ENCODE data around the gene FOXP1.
"Not testable (repeated sequence)": the region's sequence is repeated elsewhere in the genome, so short reads cannot be mapped to it uniquely, and the experiment has no call there.

Gene FOXP1

DNA sequence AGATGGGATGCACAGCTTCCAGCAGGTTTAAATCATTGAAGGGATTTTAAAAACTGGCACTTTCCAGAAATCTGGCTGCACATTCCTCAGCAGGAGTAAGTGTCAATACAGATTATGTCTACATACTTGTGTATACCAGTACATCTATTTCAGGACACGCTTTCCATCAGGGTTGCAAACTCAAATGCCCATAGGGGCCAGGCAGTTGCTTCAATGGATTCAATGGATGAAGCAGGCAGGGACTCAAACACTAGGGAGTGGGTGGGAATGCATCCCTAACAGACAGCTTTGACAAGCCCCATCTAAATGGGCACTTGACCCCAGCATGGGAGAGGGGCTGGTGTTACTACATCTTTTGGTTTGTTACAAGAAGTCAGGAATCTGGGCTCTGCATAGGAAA lies 136.8 kb downstream of the FOXP1 start:
- DNase-seq, result no peak

DNA sequence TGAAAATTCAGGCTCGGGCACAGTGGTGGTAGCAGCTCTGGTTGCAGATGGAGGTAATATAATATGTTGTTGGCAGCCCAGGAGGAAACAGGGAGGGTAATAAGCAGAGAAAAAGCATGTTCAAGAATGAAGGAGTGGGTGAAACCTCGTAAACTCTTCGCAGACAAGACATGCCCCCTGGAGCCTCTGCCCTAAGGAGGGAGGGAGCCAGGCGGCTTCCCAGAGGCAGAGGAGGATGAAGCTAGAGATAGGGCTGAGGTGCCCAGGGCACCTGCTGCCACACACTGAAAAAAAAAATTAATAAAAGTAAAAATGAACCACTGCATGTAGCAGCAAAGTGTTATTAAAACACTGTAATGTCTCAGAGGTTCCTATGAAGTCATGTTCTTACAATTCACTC lies 137.3 kb downstream of the FOXP1 start:
- no peak for DNase-seq

DNA sequence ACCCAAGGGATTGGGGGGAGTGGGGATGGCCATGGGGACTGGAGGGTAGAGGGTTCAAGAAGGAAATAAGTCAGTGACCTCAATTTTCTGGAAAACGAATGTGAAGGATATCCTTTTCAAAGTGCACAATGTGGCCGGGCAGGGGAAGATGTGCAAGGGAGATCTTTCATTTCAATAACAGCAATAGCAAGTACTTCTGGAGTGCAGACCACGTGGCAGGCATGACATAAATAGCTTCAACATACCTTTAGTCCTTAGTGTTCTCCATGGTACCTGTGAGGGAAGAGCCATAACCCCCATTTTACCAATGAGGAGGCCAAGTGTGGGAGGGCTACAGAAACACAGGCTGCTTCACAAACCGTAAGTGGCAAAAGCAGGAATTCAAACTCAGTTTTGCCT lies 138.7 kb downstream of the FOXP1 start:
- DNase-seq, result no peak

DNA sequence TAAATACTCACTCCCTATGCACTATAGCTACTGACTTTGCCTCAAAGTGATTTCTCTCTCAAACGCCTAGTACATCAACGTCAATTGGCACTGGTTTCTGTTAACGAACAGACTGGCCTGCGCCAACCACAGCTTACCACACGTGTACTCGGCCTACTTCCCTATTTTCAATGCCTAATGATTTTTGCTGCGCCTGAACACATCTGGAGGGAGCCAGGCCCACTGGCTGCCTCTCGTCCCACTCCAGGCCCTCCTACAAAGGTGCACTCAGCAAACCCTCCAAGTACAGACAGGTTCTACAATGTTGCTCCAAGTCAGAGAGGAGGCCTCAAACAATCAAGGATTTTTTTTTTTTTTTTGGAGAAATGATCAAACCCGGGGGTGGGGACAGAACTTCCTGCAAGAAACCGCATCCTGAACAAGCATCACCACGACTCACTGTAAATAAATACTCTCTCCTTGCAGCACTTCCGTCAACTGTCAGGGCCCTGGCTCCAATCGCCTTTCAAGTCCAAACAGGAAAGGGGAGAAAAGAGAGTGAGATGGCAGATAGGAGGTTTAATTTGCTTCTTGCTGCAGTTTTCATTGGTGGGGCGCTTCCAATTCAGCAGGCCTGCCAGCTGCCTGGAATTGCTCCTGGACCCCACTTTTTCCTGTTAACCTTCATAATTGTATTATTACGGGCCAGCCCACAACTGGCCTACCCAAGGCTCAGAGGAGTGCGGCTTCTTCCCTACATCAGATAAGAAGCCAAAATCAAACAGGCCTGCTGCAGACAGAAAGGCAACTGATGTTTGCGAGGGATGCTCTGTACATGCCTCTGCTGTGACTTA lies 139.3 kb downstream of the FOXP1 start:
- peak; percentile 73 for DNase-seq

DNA sequence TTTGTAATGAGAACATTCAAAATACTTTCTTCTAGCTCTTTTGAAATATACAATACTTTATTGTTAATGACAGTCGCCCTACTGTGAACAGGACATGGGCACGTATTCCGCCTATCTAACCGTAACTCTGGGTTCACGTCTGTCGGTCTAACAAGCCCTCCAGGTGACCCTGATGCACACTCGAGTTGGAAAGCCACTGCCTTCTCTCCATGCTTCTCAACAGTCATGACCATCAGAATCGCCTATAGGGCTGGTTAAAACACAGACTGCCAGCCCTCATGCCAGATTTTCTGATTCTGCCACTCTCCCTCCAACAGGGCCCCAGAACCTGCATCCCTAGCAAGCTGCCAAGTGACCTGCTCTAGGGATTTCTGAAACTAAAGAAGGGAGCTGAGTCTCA lies 140.2 kb downstream of the FOXP1 start:
- DNase-seq, result no peak

DNA sequence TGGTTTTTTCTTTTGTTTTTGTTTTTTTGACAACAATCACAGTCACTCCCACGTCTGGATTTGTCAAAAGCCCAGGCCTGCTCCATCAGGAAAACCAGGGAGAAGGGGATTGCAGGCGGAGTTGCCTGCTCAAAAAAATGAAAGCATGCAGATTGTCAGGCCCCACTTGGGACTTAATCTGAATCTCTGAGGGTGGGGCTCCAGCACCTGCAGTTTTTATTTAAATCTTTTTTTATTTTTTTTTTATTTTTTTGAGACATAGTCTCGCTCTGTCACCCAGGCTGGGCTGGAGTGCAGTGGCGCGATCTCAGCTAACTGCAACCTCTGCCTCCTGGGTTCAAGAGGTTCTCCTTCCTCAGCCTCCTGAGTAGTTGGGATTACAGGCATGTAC lies 140.9 kb downstream of the FOXP1 start:
- no peak for DNase-seq

DNA sequence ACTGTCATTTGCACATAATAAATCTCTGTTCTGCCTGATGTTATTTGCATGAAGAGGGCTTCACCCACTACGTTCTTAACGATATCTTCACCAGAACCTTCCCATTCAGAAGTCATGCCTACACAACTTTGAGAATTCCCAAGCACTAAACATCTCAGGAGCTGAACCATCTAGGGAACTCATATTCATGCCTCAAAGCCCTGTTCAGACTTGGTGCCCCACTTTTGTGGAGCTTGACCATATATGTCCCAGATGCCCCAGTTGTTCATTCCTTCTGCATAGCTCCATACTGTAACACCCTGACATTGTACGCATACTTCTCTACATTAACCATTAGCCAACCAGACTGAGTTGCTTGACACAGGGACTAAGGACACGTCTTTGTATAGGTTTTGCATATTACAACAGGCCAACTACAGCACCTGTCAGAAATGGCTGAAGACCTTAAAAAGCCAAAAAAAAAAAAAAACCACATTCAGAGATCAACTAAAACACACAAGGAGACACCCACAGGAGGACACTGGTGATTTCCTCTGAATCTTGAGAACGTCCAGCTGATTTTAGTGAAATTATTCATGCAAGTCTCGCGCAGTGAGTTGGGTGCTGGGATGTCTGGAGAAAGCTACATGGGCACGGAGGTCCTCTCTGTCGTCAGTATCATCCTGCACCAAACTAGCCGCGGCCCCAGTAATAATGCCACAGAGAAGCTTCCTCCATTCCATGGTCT lies 141.4 kb downstream of the FOXP1 start:
- DNase-seq, result no peak

DNA sequence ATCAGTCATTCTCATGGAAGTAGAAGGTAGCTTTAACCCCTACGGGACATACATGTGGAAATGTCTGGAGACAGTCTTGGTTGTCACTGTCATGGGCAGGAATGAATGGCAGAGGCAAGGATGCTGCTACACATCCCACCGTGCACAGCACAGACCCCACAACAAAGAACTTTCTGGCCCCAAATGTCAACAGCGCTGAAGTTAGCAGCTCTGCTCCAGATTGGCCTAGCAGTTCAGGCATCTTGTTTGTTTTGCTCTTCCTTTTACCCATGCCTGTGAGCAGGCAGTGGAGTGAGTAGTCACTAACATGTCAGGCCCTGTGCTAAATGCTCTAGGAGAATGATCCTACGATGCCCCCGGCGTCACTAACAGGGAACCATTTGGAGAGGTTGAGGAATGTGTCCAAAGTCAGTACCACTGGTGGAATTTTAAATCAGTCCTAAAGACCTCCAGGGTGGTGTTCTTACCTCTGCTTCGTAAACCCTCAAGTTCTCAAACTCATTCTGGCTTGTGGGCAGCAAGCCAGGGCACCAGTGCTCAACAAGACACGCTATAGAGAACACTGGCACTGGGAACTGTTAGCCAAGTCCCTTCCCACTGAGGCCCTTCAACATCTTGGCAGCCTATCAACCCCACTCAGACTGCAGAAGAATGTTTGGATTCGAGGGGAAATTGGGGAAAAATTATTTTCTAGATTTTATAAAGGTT lies 142.2 kb downstream of the FOXP1 start:
- no peak for DNase-seq

DNA sequence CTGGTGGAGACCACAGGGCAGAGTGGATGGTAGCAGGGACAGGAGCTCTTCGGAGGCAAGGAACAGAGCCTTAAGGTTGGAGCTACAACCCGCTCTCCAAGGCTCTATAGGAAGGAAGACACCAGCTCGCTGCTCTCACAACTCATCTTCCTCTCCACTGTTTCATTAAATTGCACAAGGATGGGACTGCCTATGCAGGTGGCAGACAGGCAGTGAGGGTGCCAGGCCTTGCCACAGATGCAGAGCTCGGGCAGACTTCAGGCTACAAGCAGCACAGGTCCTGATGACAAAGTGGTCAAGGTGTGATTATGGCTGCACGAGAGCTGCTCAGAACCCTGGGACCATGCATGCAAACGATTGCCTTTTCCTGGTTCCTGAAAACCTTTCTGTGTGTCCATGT lies 144.6 kb downstream of the FOXP1 start:
- DNase-seq, result no peak

DNA sequence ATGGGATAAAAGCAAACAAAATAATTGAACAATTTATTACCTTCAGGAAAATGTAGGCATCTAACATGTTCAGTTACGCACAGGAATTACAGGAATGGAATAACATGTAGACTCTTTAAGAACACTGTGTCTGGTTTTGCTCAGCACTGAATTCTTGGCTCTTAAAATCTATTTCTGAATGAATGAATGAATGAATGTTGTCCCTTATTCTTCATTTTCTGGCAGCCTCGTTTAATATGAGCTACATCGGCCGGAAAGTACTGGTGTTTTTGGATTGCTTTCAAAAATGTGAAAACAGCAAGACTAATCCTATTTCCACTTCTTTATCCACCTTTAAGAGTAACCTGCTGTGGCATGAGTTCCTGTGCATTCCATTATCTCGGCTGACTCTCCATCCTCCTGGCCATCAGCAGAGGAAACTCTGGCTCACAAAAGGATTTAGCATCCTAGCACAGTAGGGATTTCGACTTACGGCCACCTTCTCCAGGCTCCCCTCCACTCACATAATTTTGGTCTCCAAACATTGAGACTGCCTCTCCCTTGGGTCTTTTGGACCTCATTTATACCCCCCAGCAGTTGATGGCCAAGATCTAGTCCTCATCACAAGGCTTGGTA lies 145.3 kb downstream of the FOXP1 start:
- no peak for DNase-seq

DNA sequence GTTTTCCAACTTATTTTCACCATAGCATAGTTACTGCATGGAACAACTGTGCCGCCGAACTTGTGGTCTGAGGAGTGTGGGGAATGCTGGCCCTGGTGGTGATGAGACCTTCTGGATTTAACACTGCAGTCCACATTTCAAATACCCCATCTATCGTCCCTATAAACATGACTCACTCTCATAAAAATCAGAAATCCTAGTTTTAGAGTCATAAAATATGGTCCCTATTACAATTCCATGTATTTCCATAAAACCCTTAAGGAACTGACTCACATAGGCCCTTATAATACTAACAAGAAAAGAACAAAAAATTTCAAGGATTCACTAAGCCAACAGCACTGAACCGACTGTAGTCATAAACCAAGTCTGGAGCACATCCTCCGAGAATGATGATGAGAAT lies 147.2 kb downstream of the FOXP1 start:
- no peak for DNase-seq

DNA sequence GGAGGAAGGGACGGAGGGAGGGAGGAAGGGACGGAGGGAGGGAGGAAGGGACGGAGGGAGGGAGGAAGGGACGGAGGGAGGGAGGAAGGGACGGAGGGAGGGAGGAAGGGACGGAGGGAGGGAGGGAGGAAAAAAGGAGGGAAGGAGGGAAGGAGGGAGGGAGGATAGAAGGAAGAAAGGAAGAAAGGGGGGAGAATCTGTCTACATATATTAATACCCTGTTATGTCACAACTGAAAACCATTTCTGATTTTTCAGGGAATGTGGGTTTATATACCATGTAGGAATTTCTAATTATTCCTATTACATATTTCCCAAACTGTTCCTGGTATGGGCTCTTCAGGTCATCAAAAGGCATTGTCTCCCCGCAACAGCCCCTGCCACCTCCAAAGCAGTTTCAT lies 147.7 kb downstream of the FOXP1 start:
- not testable (repeated sequence) for DNase-seq

DNA sequence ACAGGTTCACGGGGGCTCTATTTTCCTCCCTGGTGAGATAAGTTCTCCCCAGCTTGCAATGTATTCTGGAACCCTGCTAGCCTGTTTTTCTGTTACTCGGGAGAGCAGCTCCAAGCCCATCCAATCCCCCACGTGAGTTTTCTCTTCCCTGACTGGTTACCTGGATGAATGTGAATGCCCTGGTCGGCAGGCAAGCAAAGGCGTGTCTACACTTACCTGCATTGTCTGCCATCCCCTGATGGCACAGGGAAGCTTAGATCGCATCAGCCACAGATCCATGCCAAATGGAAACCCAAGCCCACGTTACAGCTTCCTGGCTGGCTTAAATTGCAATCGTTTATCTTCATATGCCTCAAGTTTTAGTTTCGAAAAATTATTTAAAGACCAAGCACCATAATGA lies 149.9 kb downstream of the FOXP1 start:
- no peak for DNase-seq

DNA sequence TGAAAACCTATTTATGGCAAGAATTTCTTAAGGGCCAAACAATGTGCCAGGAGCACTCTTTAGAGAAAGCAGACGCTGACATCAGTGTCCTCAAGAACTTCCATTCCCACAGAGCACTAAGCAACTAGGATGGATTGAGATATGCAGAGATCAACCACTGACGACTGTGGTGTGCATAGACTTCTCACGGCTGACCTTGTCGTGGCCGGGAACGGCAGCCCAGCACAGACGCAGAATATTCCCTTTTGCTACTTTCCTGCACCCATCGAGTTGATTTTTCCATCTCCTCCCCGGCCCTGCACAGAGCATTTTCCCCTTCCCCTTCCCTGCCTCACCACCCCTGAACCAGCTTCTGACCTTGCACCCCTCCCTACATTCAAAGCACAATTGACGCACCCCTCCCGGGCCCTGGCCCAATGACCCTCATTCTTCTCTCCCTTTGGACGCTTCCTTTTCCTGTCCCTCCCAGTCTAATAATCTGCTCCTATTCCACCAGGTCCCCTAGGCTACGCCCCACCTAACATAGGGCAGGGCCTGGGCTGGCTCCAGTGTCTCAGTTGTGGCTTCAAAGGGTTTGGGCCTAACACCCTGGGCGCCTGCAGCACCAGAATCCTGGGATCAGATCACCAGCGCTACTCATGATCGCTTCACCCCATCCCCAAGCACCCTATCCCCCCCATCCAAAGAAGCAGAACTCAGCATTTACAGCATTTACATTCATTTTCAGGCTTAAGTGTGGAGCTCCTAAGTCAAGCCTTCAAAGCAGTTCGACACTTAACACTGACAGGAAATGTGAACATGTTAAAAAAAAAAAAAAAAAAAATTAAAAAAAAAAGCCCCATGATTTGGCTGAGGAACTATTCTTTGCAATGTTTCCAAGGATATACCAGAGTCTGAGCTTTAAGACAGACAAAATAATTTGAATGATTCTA lies 151.2 kb downstream of the FOXP1 start:
- no peak for DNase-seq

DNA sequence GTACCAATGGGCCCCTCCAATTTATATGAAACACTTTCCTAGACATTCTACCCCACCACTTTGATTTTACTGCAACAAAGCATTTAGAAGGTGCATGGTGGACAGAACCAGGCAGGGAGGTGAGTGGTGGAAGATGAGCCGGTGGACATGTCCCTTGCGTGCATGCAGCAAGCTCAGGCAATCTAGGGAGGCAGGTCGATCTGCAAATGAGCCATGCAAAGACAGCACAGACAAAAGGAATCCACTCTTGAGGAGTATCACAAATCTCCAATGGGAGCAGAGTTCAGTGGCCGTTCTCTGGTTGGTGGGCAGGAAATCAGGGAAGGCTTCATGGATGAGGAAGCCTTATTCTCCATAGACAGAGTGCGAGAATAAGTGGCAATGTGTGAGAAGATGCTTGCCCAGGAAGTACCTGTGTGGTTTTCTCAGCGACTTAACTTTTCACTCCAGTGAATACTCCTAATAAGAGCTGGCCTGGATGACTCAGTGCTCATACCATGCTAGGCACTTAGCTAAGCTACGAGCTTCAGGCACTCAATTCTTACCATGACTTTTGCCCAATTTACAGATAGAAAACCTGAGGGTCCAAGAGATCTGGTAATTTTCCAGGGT lies 152.5 kb downstream of the FOXP1 start:
- DNase-seq, result no peak

DNA sequence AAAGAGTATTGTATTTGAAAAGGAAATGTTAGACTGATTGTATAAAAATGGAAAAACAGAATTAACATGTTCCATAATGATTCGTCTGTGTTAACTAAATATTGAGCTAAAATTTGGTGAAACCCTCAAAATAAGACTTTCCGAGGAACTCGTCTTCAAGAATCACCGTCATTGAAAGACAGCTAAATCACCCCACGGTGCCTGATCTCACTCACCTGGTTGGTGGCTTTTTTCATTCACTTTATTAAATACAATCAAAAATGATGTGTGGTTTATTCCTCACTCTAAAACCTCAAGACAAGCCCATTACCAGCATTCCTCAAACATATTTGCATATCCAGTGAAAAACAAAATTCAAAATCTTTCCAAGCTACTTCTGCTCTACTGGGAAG lies 153.9 kb downstream of the FOXP1 start:
- DNase-seq, result no peak

DNA sequence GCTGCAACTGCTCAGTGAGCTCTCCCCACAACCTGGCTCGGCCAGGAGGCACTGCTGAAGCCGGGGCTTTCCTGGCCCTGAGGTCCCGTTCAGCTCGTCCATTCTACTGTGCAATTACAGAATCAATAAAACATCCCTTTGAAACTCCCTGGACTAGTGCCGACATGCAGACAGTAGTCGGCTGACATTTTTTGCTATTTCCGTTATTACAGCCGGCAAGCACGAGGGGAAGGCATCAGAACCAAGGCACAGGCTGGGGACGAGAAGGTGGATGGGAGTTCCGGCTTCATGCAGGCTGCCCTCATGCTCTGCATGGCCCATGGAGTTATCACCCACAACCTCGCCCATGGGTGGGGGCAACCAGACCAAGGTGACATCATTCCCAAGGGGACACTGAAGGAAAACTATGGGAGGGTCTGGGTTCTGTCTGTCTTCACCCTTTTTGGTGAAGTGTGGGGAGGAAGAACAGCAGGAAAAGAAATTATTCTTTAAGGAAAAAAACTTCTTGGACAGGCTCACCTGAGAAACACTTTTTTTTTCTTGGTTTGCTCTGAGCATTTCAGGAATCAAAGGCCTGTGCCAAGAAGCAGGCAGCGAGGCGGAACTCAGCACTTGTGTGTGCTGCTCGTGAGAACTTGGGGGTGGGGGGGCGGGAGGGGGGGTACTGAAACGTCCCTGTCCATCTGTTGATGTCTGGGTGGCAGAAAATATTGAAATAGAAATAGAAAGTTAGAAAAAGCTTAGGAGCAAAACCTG lies 154.5 kb downstream of the FOXP1 start:
- DNase-seq, result no peak

DNA sequence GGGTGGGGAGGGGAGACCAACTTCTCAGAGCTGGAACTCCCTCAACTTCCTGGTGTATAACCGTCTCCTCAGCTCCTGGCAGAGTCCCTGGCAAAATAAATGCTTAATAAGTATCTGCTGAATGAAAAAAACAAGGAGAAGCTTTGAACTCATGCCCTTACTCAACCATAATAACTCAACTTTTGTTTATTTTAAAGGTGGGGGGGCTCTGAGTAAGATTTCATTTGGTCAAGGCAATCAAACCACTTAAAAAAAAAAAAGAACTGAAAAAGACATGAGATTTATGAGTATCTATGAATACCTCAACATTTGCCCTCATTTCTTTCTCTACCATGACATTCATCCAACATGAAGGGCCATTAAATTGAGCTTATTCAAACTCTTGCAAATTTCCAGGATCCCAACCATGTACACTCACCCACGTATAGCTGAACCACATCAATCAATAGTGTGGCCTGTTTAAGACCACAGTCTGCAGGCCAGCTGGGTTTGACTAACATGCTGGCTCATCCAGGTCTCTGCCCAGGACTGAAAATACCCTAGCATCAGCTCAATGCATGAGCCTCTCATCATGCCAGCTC lies 157.9 kb downstream of the FOXP1 start:
- DNase-seq, result no peak

DNA sequence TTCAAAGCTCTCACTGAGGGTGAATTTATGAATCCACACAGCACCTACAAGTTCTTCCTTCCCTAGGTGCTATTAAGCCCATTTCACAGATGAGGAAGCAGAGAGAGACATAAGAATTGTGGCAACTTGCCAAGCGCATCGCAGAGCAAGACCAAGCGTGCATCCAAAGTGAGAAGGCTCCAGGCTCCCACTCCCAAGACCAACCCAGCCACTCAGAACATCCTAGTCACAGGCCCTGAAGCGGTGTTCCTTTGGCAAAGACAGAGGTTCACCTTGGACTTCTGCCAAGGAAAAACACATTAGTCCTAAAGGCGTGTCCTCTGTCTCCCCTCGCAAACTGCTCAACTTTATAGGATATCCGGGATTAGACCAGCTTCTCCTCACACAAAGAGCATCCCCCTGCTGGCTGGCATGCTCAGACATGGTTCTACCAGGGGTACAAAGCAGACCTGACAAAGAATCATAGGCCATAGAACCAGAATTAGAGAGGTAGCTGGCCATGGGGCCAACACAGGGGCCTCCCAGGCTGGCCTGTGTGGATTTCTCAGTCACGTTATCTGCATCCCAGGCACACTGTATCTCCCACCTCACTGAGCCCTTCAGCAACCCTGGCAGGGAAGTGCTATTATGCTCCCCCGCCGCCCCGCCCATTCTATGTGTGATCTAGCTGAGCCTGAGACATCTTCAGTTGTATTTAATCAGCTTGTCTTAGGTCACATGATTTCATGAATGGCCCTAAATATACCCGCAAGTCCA lies 160.2 kb downstream of the FOXP1 start:
- no peak for DNase-seq
